Breast epithelium (tissue), 4 donors: ENCODE measurements around the gene EFNA5. TPM values are rescaled to one million over a fixed set of nuclear protein-coding genes. Genes with fewer than 3 reads are reported as not detected.

Experiments used
- DNase-seq, 2 donors: peaks; one replicate each; pipeline ENCODE4 v3.0.0-alpha.2; 2019; ENCODE audit warnings: low spot score in 2 of 2
- H3K27ac ChIP-seq, 2 donors: fragments of 200-600 bp; sonication (generic) in 1 of 2; one replicate each; pipeline ENCODE4 v1.5.1; 2016 to 2019; ENCODE audit warnings: mild to moderate bottlenecking in 1 of 2
- H3K27me3 ChIP-seq, 2 donors: fragments of 200-600 bp; sonication (generic) in 1 of 2; one replicate each; pipeline versions ENCODE4 v1.5.1 to v1.6.0; 2017 to 2019; ENCODE audit warnings: control low read depth in 1 of 2, mild to moderate bottlenecking in 1 of 2
- H3K36me3 ChIP-seq: fragments of 200-600 bp; one replicate; pipeline ENCODE4 v1.5.1; 2019
- H3K4me1 ChIP-seq, 2 donors: fragments of 200-600 bp; sonication (generic); one replicate each; pipeline ENCODE4 v1.5.1; 2016 to 2019; ENCODE audit warnings: control low read depth in 1 of 2
- H3K4me3 ChIP-seq, 3 donors: fragments of 200-600 bp; sonication (generic); 1 replicate in 2 of 3; 2 replicates in 1 of 3; pipeline ENCODE4 v1.5.1; 2016 to 2019; ENCODE audit warnings: mild to moderate bottlenecking in 3 of 3, moderate library complexity in 2 of 3
- H3K9me3 ChIP-seq, 2 donors: fragments of 200-600 bp; sonication (generic) in 1 of 2; one replicate each; pipeline ENCODE4 v1.5.1; 2016 to 2019; ENCODE audit warnings: control low read depth in 1 of 2
- CTCF ChIP-seq, 3 donors: fragments of 450-650 bp; IDR thresholded peaks; one replicate each; pipeline ENCODE4 v1.5.1; 2016 to 2017; ENCODE audit warnings: antibody characterized with exemption in 3 of 3, mild to moderate bottlenecking in 3 of 3, moderate library complexity in 3 of 3
- POLR2A ChIP-seq: fragments of 450-650 bp; IDR thresholded peaks from one replicate; pipeline ENCODE4 v1.6.1; 2016; ENCODE audit warnings: antibody characterized with exemption, mild to moderate bottlenecking, moderate library complexity
- POLR2AphosphoS5 ChIP-seq, 3 donors: sonication (generic); formaldehyde crosslinking; IDR thresholded peaks; one replicate each; pipeline ENCODE4 v1.6.1; 2017; ENCODE audit warnings: antibody characterized with exemption in 3 of 3
- intact Hi-C: fragments of 100-400 bp; cut with DNase I; formaldehyde crosslinking; loops from one replicate; pipeline ENCODE4 v1.15.1; 2023; ENCODE audit warnings: low total_unique reads
- total RNA-seq, 3 donors: library from RNA; depleted of rRNA; stranded (reverse); fragments of >200 nt; gene quantifications; one replicate each; pipeline ENCODE4 v1.1.0, GENCODE V29; 2016

The EFNA5 gene
- total RNA-seq, 3 donors from 2014 or later = 12.1 to 34.2 (median 12.3) TPM

GRCh38 chr5:107449369-107449768, 221.4 kb downstream of the EFNA5 start:
- DNase-seq = no peak
- no peaks in the 10 kb centered on the region for H3K9me3 ChIP-seq
- no peak overlapping the region for H3K27ac ChIP-seq
- no peak overlapping the region for H3K4me3 ChIP-seq
- H3K4me1 ChIP-seq = no peaks in the 10 kb centered on the region
- TF ChIP-seq POLR2A (no peak), POLR2AphosphoS5 (IDR thresholded peaks at IDR 0.05) (no peak), CTCF (IDR thresholded peaks at IDR 0.05) (no peak)
- intact Hi-C loops = no loop called here
- H3K36me3 ChIP-seq = no peaks in the 10 kb centered on the region
- H3K27me3 ChIP-seq = no peaks in the 10 kb centered on the region

DNA sequence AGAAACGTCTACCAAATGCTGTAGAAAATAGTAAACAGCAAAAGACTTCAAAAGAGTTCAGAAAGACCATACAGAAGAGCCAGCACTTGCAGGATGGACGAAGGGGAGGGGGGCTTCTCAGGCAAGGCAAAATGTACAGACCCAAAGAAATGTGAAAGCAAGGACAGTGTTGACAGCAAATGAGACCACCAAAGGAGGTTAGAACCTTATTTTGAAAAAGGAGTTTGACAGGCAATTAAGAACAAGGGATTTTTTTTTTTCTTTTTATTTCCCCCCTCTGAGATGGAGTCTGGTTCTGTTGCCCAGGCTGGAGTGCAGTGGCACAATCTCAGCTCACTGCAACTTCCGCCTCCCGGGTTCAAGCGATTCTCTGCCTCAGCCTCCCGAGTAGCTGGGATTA, 223.2 kb downstream of the EFNA5 start:
- no peak overlapping the region for H3K4me3 ChIP-seq
- no peak overlapping the region for H3K27ac ChIP-seq
- DNase-seq = no peak
- H3K9me3 ChIP-seq = no peaks in the 10 kb centered on the region
- H3K27me3 ChIP-seq = no peaks in the 10 kb centered on the region
- H3K4me1 ChIP-seq = no peaks in the 10 kb centered on the region
- no peaks in the 10 kb centered on the region for H3K36me3 ChIP-seq
- intact Hi-C loops = no loop called here
- TF ChIP-seq CTCF (IDR thresholded peaks at IDR 0.05) (no peak), POLR2AphosphoS5 (IDR thresholded peaks at IDR 0.05) (no peak), POLR2A (no peak)

DNA sequence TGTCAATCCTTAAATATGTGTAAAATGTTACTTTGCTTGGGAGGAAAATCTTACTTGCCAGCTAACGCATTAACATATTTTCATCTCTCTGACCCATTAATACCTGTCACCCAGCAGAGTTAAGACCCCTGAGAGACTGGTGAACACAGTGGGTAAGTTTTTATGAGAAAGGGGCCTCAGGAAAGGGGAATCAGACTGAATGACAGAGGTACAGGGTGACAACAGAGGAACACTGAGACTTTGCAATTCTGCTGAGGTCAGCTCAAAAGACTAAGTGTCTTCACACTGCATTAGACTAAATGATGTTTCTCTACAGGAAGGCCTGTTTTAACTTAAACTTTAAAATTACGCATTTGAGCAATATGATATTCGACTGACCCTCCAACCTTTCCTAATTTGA, 223.8 kb downstream of the EFNA5 start:
- H3K4me1 ChIP-seq = no peaks in the 10 kb centered on the region
- no peak overlapping the region for H3K4me3 ChIP-seq
- H3K36me3 ChIP-seq = no peaks in the 10 kb centered on the region
- no peak overlapping the region for H3K27ac ChIP-seq
- intact Hi-C loops = loop anchor here (1.0 kb wide), 1 partner anchor 13 kb away; no protein-coding TSS in a partner anchor
- no peak for DNase-seq
- H3K9me3 ChIP-seq = no peaks in the 10 kb centered on the region
- H3K27me3 ChIP-seq = no peaks in the 10 kb centered on the region
- TF ChIP-seq POLR2A = no peak
- TF ChIP-seq CTCF (IDR thresholded peaks at IDR 0.05) = no peak
- no peak for TF ChIP-seq POLR2AphosphoS5 (IDR thresholded peaks at IDR 0.05)

- Histone ChIP-seq H3K4me3 (no peak overlapping the region), H3K4me1 (no peaks in the 10 kb centered on the region), H3K36me3 (no peaks in the 10 kb centered on the region), H3K27me3 (no peaks in the 10 kb centered on the region), H3K27ac (no peak overlapping the region), H3K9me3 (peaks cover 0 to 2% of the 10 kb centered on the region in 2 donors)
- no peak for TF ChIP-seq POLR2A
- no peak for TF ChIP-seq POLR2AphosphoS5 (IDR thresholded peaks at IDR 0.05)
- no peak for TF ChIP-seq CTCF (IDR thresholded peaks at IDR 0.05)
- DNase-seq = no peak
- intact Hi-C loops = no loop called here
These were observed 226.4 kb downstream of the EFNA5 start for GRCh38 chr5:107444300-107444699.

GRCh38 chr5:107443897-107444296, 226.8 kb downstream of the EFNA5 start:
- intact Hi-C loops = no loop called here

GRCh38 chr5:107442452-107442851, 228.3 kb downstream of the EFNA5 start:
- intact Hi-C loops = no loop called here
- Histone ChIP-seq H3K4me3 (no peak overlapping the region), H3K36me3 (no peaks in the 10 kb centered on the region), H3K27me3 (no peaks in the 10 kb centered on the region), H3K9me3 (peaks cover 4 to 8% of the 10 kb centered on the region in 2 donors), H3K4me1 (no peaks in the 10 kb centered on the region), H3K27ac (no peak overlapping the region)
- TF ChIP-seq POLR2AphosphoS5 (IDR thresholded peaks at IDR 0.05) = no peak
- TF ChIP-seq CTCF (IDR thresholded peaks at IDR 0.05) = no peak
- TF ChIP-seq POLR2A = no peak
- DNase-seq = no peak

More at GRCh38 chr5:107443897-107444296, 226.8 kb downstream of the EFNA5 start:
- no peaks in the 10 kb centered on the region for H3K4me1 ChIP-seq
- no peak for TF ChIP-seq POLR2AphosphoS5 (IDR thresholded peaks at IDR 0.05)
- DNase-seq = no peak
- no peaks in the 10 kb centered on the region for H3K36me3 ChIP-seq
- no peaks in the 10 kb centered on the region for H3K27me3 ChIP-seq
- H3K27ac ChIP-seq = no peak overlapping the region
- H3K9me3 ChIP-seq = peaks cover 3 to 6% of the 10 kb centered on the region in 2 donors
- no peak overlapping the region for H3K4me3 ChIP-seq
